AG04450 (cell line): ENCODE results near the gene PBXIP1. TPM values are rescaled to one million over a fixed set of nuclear protein-coding genes. Genes with fewer than 3 reads are reported as not detected.

Source experiments
- CTCF ChIA-PET: fragments of 300-600, 350-600 bp; formaldehyde crosslinking; extraction: SDS; loops from one replicate; lab custom pipeline; 2022; ENCODE audit warnings: antibody characterized with exemption, inconsistent platforms; lab: Charles Lee
- POLR2A ChIA-PET: fragments of 350-600 bp; formaldehyde crosslinking; extraction: SDS; loops from one replicate; lab custom pipeline; 2021; ENCODE audit warnings: antibody characterized with exemption, inconsistent platforms; lab: Yijun Ruan, JAX
- DNase-seq: peaks from one replicate; pipeline ENCODE4 v3.0.0-alpha.2; 2011; ENCODE audit warnings: low read depth, low spot score
- H3K27ac ChIP-seq: one replicate; pipeline ENCODE4 v1.5.1; 2012; ENCODE audit warnings: low read depth, low read length, control low read depth
- H3K27me3 ChIP-seq: one replicate; pipeline ENCODE4 v1.6.0; 2012; ENCODE audit warnings: low read length; ENCODE audit not compliant: control insufficient read depth, insufficient read depth
- H3K4me3 ChIP-seq: 2 replicates; pipeline ENCODE4 v1.5.1; 2011; ENCODE audit warnings: mild to moderate bottlenecking, low read depth, low read length, control low read depth
- H3K9me3 ChIP-seq: 2 replicates; pipeline ENCODE4 v1.5.1; 2012; ENCODE audit warnings: low read length; ENCODE audit not compliant: control insufficient read depth, insufficient read depth
- polyA plus RNA-seq: library from polyadenylated mRNA; depleted of rRNA; stranded (reverse); fragments of >200 nt; gene quantifications from 2 replicates; pipeline ENCODE4 v1.2.3, GENCODE V29; 2011
- TF ChIP-seq, protein P1 (sequence below): IDR thresholded peaks from 2 replicates; pipeline ENCODE4 v1.5.1; 2011; ENCODE audit warnings: low read depth, low read length, control low read depth, inconsistent platforms

Gene PBXIP1
- polyA plus RNA-seq, 1 experiment: 72.2 TPM

DNA sequence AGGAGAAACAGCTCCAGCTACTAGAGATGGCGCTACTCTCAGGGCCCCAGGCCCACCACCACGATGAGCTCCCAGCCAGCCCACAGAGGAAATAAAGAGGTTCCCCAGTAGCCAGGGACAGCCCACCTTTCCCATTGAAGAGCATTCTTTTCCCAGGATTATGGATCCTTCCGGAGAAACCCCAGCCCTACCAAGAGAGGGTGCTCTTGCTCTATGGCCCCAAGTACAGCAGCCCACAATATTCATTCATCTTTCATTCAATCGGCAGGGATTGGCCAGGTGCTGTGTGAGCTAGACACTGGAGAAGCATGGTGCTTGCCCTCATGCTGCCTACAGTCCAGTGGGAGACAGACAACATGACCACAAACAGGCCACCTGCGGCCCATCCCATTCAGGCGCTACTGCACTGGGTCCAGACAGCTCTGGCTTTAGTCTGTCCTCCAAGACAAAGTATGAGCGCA is 49.2 kb downstream of the PBXIP1 start:
- no peak overlapping the region for H3K27ac ChIP-seq
- H3K27me3 ChIP-seq: peaks cover 10% of the 10 kb centered on the region
- H3K9me3 ChIP-seq: peaks cover 14% of the 10 kb centered on the region; the same call in 1 of the 2 replicates
- ChIA-PET CTCF (interaction anchor here (0.6 to 1.5 kb wide), 4 partner anchors 37 to 347 kb away, joined by 3 read pairs; no protein-coding TSS in a partner anchor), POLR2A (no interaction called here)
- TF ChIP-seq, protein P1, sequence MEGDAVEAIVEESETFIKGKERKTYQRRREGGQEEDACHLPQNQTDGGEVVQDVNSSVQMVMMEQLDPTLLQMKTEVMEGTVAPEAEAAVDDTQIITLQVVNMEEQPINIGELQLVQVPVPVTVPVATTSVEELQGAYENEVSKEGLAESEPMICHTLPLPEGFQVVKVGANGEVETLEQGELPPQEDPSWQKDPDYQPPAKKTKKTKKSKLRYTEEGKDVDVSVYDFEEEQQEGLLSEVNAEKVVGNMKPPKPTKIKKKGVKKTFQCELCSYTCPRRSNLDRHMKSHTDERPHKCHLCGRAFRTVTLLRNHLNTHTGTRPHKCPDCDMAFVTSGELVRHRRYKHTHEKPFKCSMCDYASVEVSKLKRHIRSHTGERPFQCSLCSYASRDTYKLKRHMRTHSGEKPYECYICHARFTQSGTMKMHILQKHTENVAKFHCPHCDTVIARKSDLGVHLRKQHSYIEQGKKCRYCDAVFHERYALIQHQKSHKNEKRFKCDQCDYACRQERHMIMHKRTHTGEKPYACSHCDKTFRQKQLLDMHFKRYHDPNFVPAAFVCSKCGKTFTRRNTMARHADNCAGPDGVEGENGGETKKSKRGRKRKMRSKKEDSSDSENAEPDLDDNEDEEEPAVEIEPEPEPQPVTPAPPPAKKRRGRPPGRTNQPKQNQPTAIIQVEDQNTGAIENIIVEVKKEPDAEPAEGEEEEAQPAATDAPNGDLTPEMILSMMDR: peak; percentile 39
- no peak for DNase-seq
- H3K4me3 ChIP-seq: no peak overlapping the region

- Histone ChIP-seq H3K9me3 (peaks cover 4% of the 10 kb centered on the region; the same call in 1 of the 2 replicates), H3K4me3 (no peak overlapping the region), H3K27ac (no peak overlapping the region), H3K27me3 (peaks cover 7% of the 10 kb centered on the region)
- ChIA-PET CTCF (no interaction called here), POLR2A (no interaction called here)
- TF ChIP-seq, protein P1: no peak
- DNase-seq: no peak
These were observed 52.8 kb downstream of the PBXIP1 start for GRCh38 chr1:154902938-154903566.

DNA sequence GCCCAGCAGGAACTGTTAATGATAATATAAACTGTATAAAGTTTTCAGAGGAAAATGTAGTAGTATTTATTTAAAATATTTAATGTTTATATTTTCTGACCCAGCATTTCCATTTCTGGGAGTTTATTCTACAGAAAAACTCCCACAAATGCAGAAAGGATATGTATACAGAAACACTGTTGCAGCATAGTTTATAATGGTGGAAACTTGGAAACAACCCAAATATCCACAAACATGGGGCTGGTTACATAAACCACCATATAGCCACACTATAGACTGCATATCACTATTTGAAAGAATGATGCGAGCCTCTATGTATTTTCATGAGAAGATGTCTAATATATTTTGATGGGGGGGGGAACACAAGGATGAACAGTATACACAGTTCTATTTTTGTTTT is 54.3 kb downstream of the PBXIP1 start:
- Histone ChIP-seq H3K27me3 (peaks cover 10% of the 10 kb centered on the region), H3K4me3 (no peak overlapping the region), H3K9me3 (no peaks in the 10 kb centered on the region), H3K27ac (no peak overlapping the region)
- POLR2A ChIA-PET: interaction anchor here (0.6 to 0.7 kb wide), 2 partner anchors 40 to 822 kb away, joined by 3 read pairs; no protein-coding TSS in a partner anchor
- CTCF ChIA-PET: no interaction called here
- TF ChIP-seq, protein P1: no peak
- DNase-seq: no peak

- H3K27ac ChIP-seq: no peak overlapping the region
- no peak overlapping the region for H3K4me3 ChIP-seq
- no peaks in the 10 kb centered on the region for H3K9me3 ChIP-seq
- POLR2A ChIA-PET: no interaction called here
- CTCF ChIA-PET: no interaction called here
- H3K27me3 ChIP-seq: peaks cover 26% of the 10 kb centered on the region
- no peak for DNase-seq
- TF ChIP-seq, protein P1: no peak
These were observed 56.9 kb downstream of the PBXIP1 start for GRCh38 chr1:154899041-154899440.

GRCh38 chr1:154896771-154897286 is 59.1 kb downstream of the PBXIP1 start:
- DNase-seq: no peak
- no peak overlapping the region for H3K4me3 ChIP-seq
- TF ChIP-seq, protein P1: no peak
- ChIA-PET CTCF (interaction anchor here (1.7 kb wide), 1 partner anchor 18 kb away, joined by 7 read pairs; no protein-coding TSS in a partner anchor), POLR2A (no interaction called here)
- no peaks in the 10 kb centered on the region for H3K9me3 ChIP-seq
- no peak overlapping the region for H3K27ac ChIP-seq
- peaks cover 35% of the 10 kb centered on the region for H3K27me3 ChIP-seq
